ENCODE measurements around the gene RNF113A. TPM values are rescaled to one million over a fixed set of nuclear protein-coding genes. Genes with fewer than 3 reads are reported as not detected.
A peak's percentile ranks its signal among the peaks of the same experiment; 100 is the strongest.

RNF113A gene
- total and polyA plus RNA-seq, 2 donors (not counting 3 experiments of a cell fraction or from before 2014, with no cell fraction given), result 9.4 to 11.7 TPM

- peak overlapping the region; percentile 95 for H2AFZ ChIP-seq (ENCODE audit: low read depth, low read length)
- FAIRE-seq (no peak), DNase-seq (ENCODE audit: low read depth, low spot score) (no peak)
- peak overlapping the region; percentile 22 for H3K27ac ChIP-seq (ENCODE audit: insufficient read depth, low read depth, low read length)
- dilution Hi-C loops (cut with MboI; ENCODE audit: extremely low pct_ligation_motif_present, low sequenced_read_pairs) (no loop called here), intact Hi-C loops (cut with micrococcal nuclease) (loop anchor here (1.0 to 5.0 kb wide), 3 partner anchors 18 to 386 kb away; partner anchors contain the start of genes NDUFA1, RNF113A, RPL39 and SLC25A5)
- peak overlapping the region; percentile 63 for H3K9ac ChIP-seq (replicated peaks; ENCODE audit: extremely low read depth, insufficient read depth, low read length)
- no peaks in the 10 kb centered on the region for H4K20me1 ChIP-seq (replicated peaks; ENCODE audit: control insufficient read depth, extremely low read depth, insufficient read depth, low read length)
- TF ChIP-seq POLR2AphosphoS5 (IDR thresholded peaks at IDR 0.05; ENCODE audit: insufficient read depth, low read depth, low read length) (no peak), MAX (IDR thresholded peaks at IDR 0.05; ENCODE audit: insufficient read depth, insufficient read length) (no peak), FOS (IDR thresholded peaks at IDR 0.05; ENCODE audit: borderline replicate concordance, insufficient read depth, low read length) (no peak), GATA2 (IDR thresholded peaks at IDR 0.05; ENCODE audit: insufficient read depth, insufficient read length, low read depth, low read length) (no peak), MYC (IDR thresholded peaks at IDR 0.05; ENCODE audit: low read depth, low read length) (no peak), JUN (IDR thresholded peaks at IDR 0.05; ENCODE audit: borderline replicate concordance, insufficient read depth, insufficient read length, low read depth) (no peak), POLR2A (IDR thresholded peaks at IDR 0.05; ENCODE audit: low read depth, low read length) (no peak), EZH2 (IDR thresholded peaks at IDR 0.05; ENCODE audit: borderline replicate concordance, low read depth, low read length, severe bottlenecking) (no peak), CTCF (IDR thresholded peaks at IDR 0.05; ENCODE audit: extremely low read depth in 1 of 2, insufficient read depth in 1 of 2, low read depth in 1 of 2, low read length in 2 of 2) (no peak)
- peaks cover 9% of the 10 kb centered on the region for H3K79me2 ChIP-seq (ENCODE audit: control insufficient read depth, insufficient read depth, low read length)
- peaks cover 6% of the 10 kb centered on the region for H3K4me1 ChIP-seq (ENCODE audit: control insufficient read depth, extremely low read depth, insufficient read depth, low read length)
- H3K27me3 ChIP-seq (ENCODE audit: control insufficient read depth in 2 of 2, insufficient read depth in 2 of 2, low read length in 2 of 2), result peaks cover 0 to 2% of the 10 kb centered on the region in 2 experiments
- H3K4me3 ChIP-seq (replicated peaks in 1 of 3; ENCODE audit: insufficient read depth in 1 of 3, low read depth in 1 of 3, low read length in 3 of 3), result peak overlapping the region; percentile 20 to 68 (median 23)
- CTCF ChIA-PET, result interaction anchor here (0.8 to 2.1 kb wide), 6 partner anchors 13 to 69 kb away, joined by 3 to 13 read pairs (median 6); partner anchors contain the start of genes NDUFA1, RNF113A and RPL39
- H3K9me3 ChIP-seq (replicated peaks; ENCODE audit: control insufficient read depth, insufficient read depth, low read length), result no peaks in the 10 kb centered on the region
- no peaks in the 10 kb centered on the region for H3K9me1 ChIP-seq (replicated peaks; ENCODE audit: control insufficient read depth, extremely low read depth, insufficient read depth, low read length)
- peak overlapping the region; percentile 96 for H3K4me2 ChIP-seq (ENCODE audit: insufficient read depth, low read length)
- no TSS peak for BruUV-seq (replicated peaks)
- no peaks in the 10 kb centered on the region for H3K36me3 ChIP-seq (ENCODE audit: control insufficient read depth in 2 of 2, extremely low read depth in 1 of 2, insufficient read depth in 2 of 2, low read length in 2 of 2)
- POLR2A ChIA-PET, result interaction anchor here (0.6 to 1.7 kb wide), 4 partner anchors 16 to 178 kb away, joined by 3 to 22 read pairs (median 4); partner anchors contain the start of genes NDUFA1, RNF113A and RPL39
These were observed 18.1 kb downstream of the RNF113A start for GRCh38 chrX:119853444-119853843.
